ENCODE data around the gene MAGI2. TPM values are rescaled to one million over a fixed set of nuclear protein-coding genes. Genes with fewer than 3 reads are reported as not detected.

MAGI2 gene
- total and polyA plus RNA-seq, 2 experiments from 2014 or later: 10.4 to 26.4 TPM

DNA sequence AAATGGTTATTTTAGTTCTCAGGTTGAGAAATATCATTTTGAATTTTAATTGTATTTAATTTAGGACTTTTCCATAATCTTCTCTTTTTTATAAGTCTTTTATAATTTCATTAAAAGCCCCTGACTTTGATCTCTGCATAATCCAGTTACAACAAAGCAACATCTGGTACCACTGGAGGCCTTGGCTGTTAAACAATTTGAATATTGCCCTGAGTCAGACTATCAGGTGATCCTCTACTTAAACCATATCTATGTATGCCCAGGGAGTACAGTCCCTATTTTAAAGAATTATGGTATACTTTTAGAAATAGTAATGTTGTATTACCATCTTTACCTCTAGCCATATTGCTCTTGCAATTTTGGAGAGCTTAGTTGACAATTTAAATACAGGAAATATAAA lies 119.1 kb downstream of the MAGI2 start (continued):
- TF ChIP-seq, protein P1, sequence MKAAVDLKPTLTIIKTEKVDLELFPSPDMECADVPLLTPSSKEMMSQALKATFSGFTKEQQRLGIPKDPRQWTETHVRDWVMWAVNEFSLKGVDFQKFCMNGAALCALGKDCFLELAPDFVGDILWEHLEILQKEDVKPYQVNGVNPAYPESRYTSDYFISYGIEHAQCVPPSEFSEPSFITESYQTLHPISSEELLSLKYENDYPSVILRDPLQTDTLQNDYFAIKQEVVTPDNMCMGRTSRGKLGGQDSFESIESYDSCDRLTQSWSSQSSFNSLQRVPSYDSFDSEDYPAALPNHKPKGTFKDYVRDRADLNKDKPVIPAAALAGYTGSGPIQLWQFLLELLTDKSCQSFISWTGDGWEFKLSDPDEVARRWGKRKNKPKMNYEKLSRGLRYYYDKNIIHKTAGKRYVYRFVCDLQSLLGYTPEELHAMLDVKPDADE (IDR thresholded peaks at IDR 0.05): no peak

DNA sequence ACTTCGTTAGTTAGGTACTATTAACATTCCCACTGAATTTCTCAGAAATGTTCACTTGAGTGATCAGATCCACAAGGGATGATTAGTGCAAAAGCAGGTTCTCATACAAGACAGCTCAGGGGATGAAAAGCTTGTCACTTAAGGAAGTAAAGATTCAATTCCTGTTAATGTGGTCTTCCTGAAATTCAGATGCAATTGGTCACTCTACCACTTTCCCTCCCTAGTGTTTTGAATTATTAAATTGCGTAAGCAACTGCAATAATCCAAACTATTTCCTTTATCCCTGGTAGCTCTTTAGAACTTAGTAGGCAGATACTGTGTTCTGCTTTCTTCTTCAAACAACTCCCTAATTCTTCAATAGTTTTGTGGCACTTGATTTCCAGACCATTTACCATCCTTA lies 121.4 kb downstream of the MAGI2 start:
- H3K79me2 ChIP-seq (replicated peaks; ENCODE audit: insufficient read depth): no peaks in the 10 kb centered on the region
- H3K4me3 ChIP-seq: no peak overlapping the region
- no peaks in the 10 kb centered on the region for H3K4me1 ChIP-seq (ENCODE audit: insufficient read depth)
- no peaks in the 10 kb centered on the region for H3F3A ChIP-seq (replicated peaks; ENCODE audit: low read depth)
- no peaks in the 10 kb centered on the region for H3K27me3 ChIP-seq (ENCODE audit: insufficient read depth)
- H3K36me3 Mint-ChIP-seq (ENCODE audit: low read depth): no peaks in the 10 kb centered on the region
- no peak overlapping the region for H3K27ac Mint-ChIP-seq
- ATAC-seq: no peak
- H3K4me3 Mint-ChIP-seq: no peak overlapping the region
- no peaks in the 10 kb centered on the region for H4K20me1 ChIP-seq (replicated peaks; ENCODE audit: insufficient read depth)
- no peaks in the 10 kb centered on the region for H3K4me1 Mint-ChIP-seq
- H3K9me3 Mint-ChIP-seq: no peaks in the 10 kb centered on the region
- H3K4me2 ChIP-seq: no peak overlapping the region
- H3K27me3 Mint-ChIP-seq (ENCODE audit: insufficient read depth, low read depth, poor library complexity): no peaks in the 10 kb centered on the region
- no peaks in the 10 kb centered on the region for H3K9me2 ChIP-seq (ENCODE audit: insufficient read depth)
- no peak for TF ChIP-seq ZNF331 (CRISPR knock-in tag; IDR thresholded peaks at IDR 0.05; ENCODE audit: low read depth)
- TF ChIP-seq, protein P1 (IDR thresholded peaks at IDR 0.05): no peak
- TF ChIP-seq ZNF114 (CRISPR knock-in tag; IDR thresholded peaks at IDR 0.05): no peak
- TF ChIP-seq, protein P2, sequence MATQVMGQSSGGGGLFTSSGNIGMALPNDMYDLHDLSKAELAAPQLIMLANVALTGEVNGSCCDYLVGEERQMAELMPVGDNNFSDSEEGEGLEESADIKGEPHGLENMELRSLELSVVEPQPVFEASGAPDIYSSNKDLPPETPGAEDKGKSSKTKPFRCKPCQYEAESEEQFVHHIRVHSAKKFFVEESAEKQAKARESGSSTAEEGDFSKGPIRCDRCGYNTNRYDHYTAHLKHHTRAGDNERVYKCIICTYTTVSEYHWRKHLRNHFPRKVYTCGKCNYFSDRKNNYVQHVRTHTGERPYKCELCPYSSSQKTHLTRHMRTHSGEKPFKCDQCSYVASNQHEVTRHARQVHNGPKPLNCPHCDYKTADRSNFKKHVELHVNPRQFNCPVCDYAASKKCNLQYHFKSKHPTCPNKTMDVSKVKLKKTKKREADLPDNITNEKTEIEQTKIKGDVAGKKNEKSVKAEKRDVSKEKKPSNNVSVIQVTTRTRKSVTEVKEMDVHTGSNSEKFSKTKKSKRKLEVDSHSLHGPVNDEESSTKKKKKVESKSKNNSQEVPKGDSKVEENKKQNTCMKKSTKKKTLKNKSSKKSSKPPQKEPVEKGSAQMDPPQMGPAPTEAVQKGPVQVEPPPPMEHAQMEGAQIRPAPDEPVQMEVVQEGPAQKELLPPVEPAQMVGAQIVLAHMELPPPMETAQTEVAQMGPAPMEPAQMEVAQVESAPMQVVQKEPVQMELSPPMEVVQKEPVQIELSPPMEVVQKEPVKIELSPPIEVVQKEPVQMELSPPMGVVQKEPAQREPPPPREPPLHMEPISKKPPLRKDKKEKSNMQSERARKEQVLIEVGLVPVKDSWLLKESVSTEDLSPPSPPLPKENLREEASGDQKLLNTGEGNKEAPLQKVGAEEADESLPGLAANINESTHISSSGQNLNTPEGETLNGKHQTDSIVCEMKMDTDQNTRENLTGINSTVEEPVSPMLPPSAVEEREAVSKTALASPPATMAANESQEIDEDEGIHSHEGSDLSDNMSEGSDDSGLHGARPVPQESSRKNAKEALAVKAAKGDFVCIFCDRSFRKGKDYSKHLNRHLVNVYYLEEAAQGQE (IDR thresholded peaks at IDR 0.05; ENCODE audit: unreplicated experiment): no peak
- no peak for TF ChIP-seq JUNB (IDR thresholded peaks at IDR 0.05; ENCODE audit: unreplicated experiment)
- TF ChIP-seq EZH2 (IDR thresholded peaks at IDR 0.05; ENCODE audit: low read depth, unreplicated experiment): no peak
- TF ChIP-seq POLR2AphosphoS5 (IDR thresholded peaks at IDR 0.05; ENCODE audit: low read depth): no peak
- TF ChIP-seq, protein P3, sequence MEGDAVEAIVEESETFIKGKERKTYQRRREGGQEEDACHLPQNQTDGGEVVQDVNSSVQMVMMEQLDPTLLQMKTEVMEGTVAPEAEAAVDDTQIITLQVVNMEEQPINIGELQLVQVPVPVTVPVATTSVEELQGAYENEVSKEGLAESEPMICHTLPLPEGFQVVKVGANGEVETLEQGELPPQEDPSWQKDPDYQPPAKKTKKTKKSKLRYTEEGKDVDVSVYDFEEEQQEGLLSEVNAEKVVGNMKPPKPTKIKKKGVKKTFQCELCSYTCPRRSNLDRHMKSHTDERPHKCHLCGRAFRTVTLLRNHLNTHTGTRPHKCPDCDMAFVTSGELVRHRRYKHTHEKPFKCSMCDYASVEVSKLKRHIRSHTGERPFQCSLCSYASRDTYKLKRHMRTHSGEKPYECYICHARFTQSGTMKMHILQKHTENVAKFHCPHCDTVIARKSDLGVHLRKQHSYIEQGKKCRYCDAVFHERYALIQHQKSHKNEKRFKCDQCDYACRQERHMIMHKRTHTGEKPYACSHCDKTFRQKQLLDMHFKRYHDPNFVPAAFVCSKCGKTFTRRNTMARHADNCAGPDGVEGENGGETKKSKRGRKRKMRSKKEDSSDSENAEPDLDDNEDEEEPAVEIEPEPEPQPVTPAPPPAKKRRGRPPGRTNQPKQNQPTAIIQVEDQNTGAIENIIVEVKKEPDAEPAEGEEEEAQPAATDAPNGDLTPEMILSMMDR (conservative IDR thresholded peaks at IDR 0.05; ENCODE audit: low read depth in 2 of 2): no peak
- no peak for TF ChIP-seq STAT1 (IDR thresholded peaks at IDR 0.05; ENCODE audit: unreplicated experiment)
- H3K27ac ChIP-seq (ENCODE audit: low read depth): no peak overlapping the region
- no peak overlapping the region for H2AFZ ChIP-seq
- no peak for DNase-seq (ENCODE audit: low spot score)
- H3K36me3 ChIP-seq (ENCODE audit: insufficient read depth): no peaks in the 10 kb centered on the region
